K562 (cell line): ENCODE data around the gene LIMD2. TPM values are rescaled to one million over a fixed set of nuclear protein-coding genes. Genes with fewer than 3 reads are reported as not detected.
A peak's percentile ranks its signal among the peaks of the same experiment; 100 is the strongest.

Experiments used
- CREBBP ChIP-seq: IDR thresholded peaks from one replicate; pipeline ENCODE4 v1.6.1; 2012; ENCODE audit warnings: low read depth, mild to moderate bottlenecking, control low read depth, inconsistent platforms, low read length
- EHMT2 ChIP-seq: fragments of 450-650 bp; IDR thresholded peaks from 2 replicates; pipeline ENCODE4 v1.6.1; 2018; ENCODE audit warnings: antibody characterized with exemption
- FOXJ3 ChIP-seq: sonication (generic); formaldehyde crosslinking; IDR thresholded peaks from 2 replicates; pipeline ENCODE4 v1.4.0; 2020; ENCODE audit warnings: mild to moderate bottlenecking, missing genetic modification reagents
- KHSRP ChIP-seq: fragments of 450-650 bp; IDR thresholded peaks from 2 replicates; pipeline ENCODE4 v1.6.1; 2017
- LEF1 ChIP-seq: fragments of 450-650 bp; IDR thresholded peaks from 2 replicates; pipeline ENCODE4 v1.6.1; 2016; ENCODE audit warnings: mild to moderate bottlenecking
- NUFIP1 ChIP-seq: fragments of 450-650 bp; IDR thresholded peaks from 2 replicates; pipeline ENCODE4 v1.6.1; 2018; ENCODE audit not compliant: partially characterized antibody
- PHTF2 ChIP-seq: fragments of 250-450 bp; sonication (Bioruptor Pico); IDR thresholded peaks from 2 replicates; pipeline ENCODE4 v1.5.0; 2021; ENCODE audit warnings: mild to moderate bottlenecking
- PRMT5 ChIP-seq: sonication (generic); formaldehyde crosslinking; IDR thresholded peaks from 2 replicates; pipeline ENCODE4 v1.5.0; 2020; ENCODE audit warnings: missing genetic modification reagents
- REST ChIP-seq, 2 experiments: fragments of 450-650 bp; formaldehyde crosslinking in 1 of 2; IDR thresholded peaks; 2 replicates each; pipeline versions ENCODE4 v1.4.0 to v1.6.1; 2014 to 2020; ENCODE audit warnings: mild to moderate bottlenecking in 2 of 2, borderline replicate concordance in 1 of 2, low read depth in 1 of 2
- SIN3A ChIP-seq, 2 experiments: fragments of 150-350 bp in 1 of 2; IDR thresholded peaks; 2 replicates each; pipeline ENCODE4 v1.6.1; 2011 to 2016; ENCODE audit warnings: borderline replicate concordance in 2 of 2, low read depth in 2 of 2, low read length in 2 of 2, mild to moderate bottlenecking in 2 of 2, moderate library complexity in 2 of 2; ENCODE audit not compliant: control insufficient read depth in 1 of 2
- SREBF2 ChIP-seq: sonication (generic); formaldehyde crosslinking; IDR thresholded peaks from 2 replicates; pipeline ENCODE4 v1.4.0; 2020; ENCODE audit warnings: mild to moderate bottlenecking, missing genetic modification reagents
- ZFP91 ChIP-seq: sonication (generic); formaldehyde crosslinking; IDR thresholded peaks from 2 replicates; pipeline ENCODE4 v1.8.0; 2022; ENCODE audit warnings: mild to moderate bottlenecking, missing genetic modification reagents
- ZFPM2 ChIP-seq: fragments of 250-450 bp; sonication (Bioruptor Pico); IDR thresholded peaks from 2 replicates; pipeline ENCODE4 v1.5.1; 2022; ENCODE audit warnings: mild to moderate bottlenecking
- ZNF175 ChIP-seq: fragments of 200-800 bp; sonication (Bioruptor generic); IDR thresholded peaks from 2 replicates; pipeline ENCODE4 v1.6.1; 2016; ENCODE audit warnings: low read depth, mild to moderate bottlenecking, missing genetic modification characterization, missing compliant biosample characterization
- polyA plus RNA-seq, 8 experiments: library from polyadenylated mRNA; depleted of rRNA in 4 of 8; stranded (reverse) in 5 of 8; unstranded in 3 of 8; fragments of >200 nt; fragmentation: Nextera tagmentation in 2 of 8; fragmentation: Illumina TruSeq in 1 of 8; extraction: Ambion mirVana in 2 of 8; extraction: Trizol in 1 of 8; gene quantifications; 2 replicates each; pipeline versions ENCODE4 v1.2.1 to v1.2.3, GENCODE V29; 2011 to 2014; ENCODE audit warnings: inconsistent platforms in 1 of 8, missing spikeins in 1 of 8
- total RNA-seq, 7 experiments: library from RNA; depleted of rRNA in 6 of 7; stranded (reverse); fragments of >200 nt in 6 of 7; fragmentation: Illumina TruSeq in 2 of 7; extraction: Trizol in 2 of 7; gene quantifications; 2 replicates each; pipeline versions ENCODE4 v1.2.1 to v1.2.3, GENCODE V29; 2011 to 2021; ENCODE audit warnings: low replicate concordance in 1 of 7
- TF ChIP-seq, protein P1 (sequence below): fragments of 450-650 bp; IDR thresholded peaks from 2 replicates; pipeline ENCODE4 v1.6.1; 2017; ENCODE audit warnings: antibody characterized with exemption

Gene LIMD2
- total and polyA plus RNA-seq, 9 of the 15 experiments (the other 6 are each of a cell fraction or from before 2014, with no cell fraction given) = 0.07 to 11.2 (median 2.8) TPM

DNA sequence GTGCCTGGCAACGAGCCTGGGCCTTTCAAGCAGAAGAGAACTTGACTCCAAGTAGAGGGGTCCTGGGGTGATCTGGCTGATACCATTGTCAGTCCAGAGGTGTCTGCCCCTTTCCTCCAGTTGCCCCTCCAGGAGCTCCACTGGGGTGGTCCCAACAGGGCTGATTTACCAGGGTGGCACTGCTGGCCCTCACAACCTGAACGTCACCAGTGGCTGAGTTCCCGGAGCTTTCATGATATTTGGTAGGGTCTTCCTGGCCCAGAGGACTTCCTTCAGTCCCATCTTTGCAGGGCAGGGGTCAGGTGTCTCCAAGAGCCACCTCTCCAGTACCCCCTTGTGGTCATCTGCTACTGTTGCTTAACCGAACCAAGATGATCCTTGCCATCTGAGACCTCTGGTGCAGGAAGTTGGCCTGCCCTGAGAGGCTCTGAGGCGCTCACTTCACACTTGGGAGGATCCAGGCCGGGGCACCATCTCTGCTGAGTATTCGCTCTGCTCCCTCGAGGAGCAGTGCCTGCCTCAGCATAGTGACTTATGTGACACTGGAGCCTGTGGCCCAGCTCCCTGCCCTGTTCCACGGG is 3.5 kb downstream of the LIMD2 start (continued):
- TF ChIP-seq, protein P1, sequence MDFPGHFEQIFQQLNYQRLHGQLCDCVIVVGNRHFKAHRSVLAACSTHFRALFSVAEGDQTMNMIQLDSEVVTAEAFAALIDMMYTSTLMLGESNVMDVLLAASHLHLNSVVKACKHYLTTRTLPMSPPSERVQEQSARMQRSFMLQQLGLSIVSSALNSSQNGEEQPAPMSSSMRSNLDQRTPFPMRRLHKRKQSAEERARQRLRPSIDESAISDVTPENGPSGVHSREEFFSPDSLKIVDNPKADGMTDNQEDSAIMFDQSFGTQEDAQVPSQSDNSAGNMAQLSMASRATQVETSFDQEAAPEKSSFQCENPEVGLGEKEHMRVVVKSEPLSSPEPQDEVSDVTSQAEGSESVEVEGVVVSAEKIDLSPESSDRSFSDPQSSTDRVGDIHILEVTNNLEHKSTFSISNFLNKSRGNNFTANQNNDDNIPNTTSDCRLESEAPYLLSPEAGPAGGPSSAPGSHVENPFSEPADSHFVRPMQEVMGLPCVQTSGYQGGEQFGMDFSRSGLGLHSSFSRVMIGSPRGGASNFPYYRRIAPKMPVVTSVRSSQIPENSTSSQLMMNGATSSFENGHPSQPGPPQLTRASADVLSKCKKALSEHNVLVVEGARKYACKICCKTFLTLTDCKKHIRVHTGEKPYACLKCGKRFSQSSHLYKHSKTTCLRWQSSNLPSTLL = no peak
- TF ChIP-seq EHMT2 (no peak), ZFPM2 (no peak), REST (IDR thresholded peaks at IDR 0.05; ENCODE audit: borderline replicate concordance) (peak; percentile 27; the same call in 1 of the 2 replicates), REST (CRISPR knock-in tag; IDR thresholded peaks at IDR 0.05; ENCODE audit: low read depth) (no peak), PRMT5 (CRISPR knock-in tag) (no peak), SREBF2 (CRISPR knock-in tag) (no peak), NUFIP1 (no peak), ZNF175 (no peak), KHSRP (no peak), LEF1 (no peak), ZFP91 (CRISPR knock-in tag) (no peak), PHTF2 (CRISPR knock-in tag) (no peak), CREBBP (no peak), SIN3A (IDR thresholded peaks at IDR 0.05; ENCODE audit: borderline replicate concordance in 2 of 2, control insufficient read depth in 1 of 2, low read depth in 2 of 2, low read length in 2 of 2) (no peak), FOXJ3 (CRISPR knock-in tag) (no peak)
